Measurements from ENCODE around the gene OSBPL6. TPM values are rescaled to one million over a fixed set of nuclear protein-coding genes. Genes with fewer than 3 reads are reported as not detected.

Gene OSBPL6
- total and polyA plus RNA-seq, 2 of the 13 experiments (the other 11 are each of a cell fraction or from before 2014, with no cell fraction given), result 0.03 to 0.11 TPM

DNA sequence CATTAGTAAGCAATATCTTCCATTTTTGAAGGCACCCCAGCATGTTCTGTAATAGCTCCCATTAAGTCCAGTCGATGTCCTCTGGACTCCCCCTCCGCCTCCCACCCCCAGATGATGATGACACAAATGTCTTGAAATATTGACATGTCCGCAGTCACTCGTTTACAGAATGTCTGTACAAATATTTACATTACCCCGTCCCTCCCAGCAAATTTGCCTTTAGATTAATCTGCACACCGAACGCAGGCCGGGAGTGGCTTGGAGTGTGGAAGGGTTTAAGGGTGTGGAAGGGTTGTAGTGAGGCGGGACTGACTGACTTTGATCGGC lies 853 bp upstream of the OSBPL6 start (continued):
- no peak for TF ChIP-seq TCF12 (IDR thresholded peaks at IDR 0.05)
- peak; percentile 86 for TF ChIP-seq TCF12 (CRISPR knock-in tag; IDR thresholded peaks at IDR 0.05)
- TF ChIP-seq MTA3 (CRISPR knock-in tag; IDR thresholded peaks at IDR 0.05), result no peak
- TF ChIP-seq HIVEP1 (CRISPR knock-in tag; IDR thresholded peaks at IDR 0.05), result 0 out of 2 replicates have a peak, but pooled peaks have one; percentile 39
- TF ChIP-seq KAT8 (CRISPR knock-in tag; IDR thresholded peaks at IDR 0.05), result peak; percentile 62; the same call in 1 of the 2 replicates
- TF ChIP-seq FOXO1 (CRISPR knock-in tag; IDR thresholded peaks at IDR 0.05), result peak; percentile 66
- TF ChIP-seq SOX5 (CRISPR knock-in tag; IDR thresholded peaks at IDR 0.05; ENCODE audit: borderline replicate concordance), result peak; percentile 71; the same call in 1 of the 2 replicates
- TF ChIP-seq YEATS2 (CRISPR knock-in tag; IDR thresholded peaks at IDR 0.05; ENCODE audit: borderline replicate concordance), result no peak; the same call in 1 of the 2 replicates
- TF ChIP-seq, protein P1, sequence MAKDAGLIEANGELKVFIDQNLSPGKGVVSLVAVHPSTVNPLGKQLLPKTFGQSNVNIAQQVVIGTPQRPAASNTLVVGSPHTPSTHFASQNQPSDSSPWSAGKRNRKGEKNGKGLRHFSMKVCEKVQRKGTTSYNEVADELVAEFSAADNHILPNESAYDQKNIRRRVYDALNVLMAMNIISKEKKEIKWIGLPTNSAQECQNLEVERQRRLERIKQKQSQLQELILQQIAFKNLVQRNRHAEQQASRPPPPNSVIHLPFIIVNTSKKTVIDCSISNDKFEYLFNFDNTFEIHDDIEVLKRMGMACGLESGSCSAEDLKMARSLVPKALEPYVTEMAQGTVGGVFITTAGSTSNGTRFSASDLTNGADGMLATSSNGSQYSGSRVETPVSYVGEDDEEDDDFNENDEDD (CRISPR knock-in tag; IDR thresholded peaks at IDR 0.05; ENCODE audit: borderline replicate concordance), result no peak
- TF ChIP-seq KLF15 (CRISPR knock-in tag; IDR thresholded peaks at IDR 0.05; ENCODE audit: borderline replicate concordance), result no peak
- TF ChIP-seq ZNF83 (CRISPR knock-in tag; IDR thresholded peaks at IDR 0.05; ENCODE audit: borderline replicate concordance), result no peak
- no peak for TF ChIP-seq AGO1 (IDR thresholded peaks at IDR 0.05; ENCODE audit: low read depth, low read length, poor library complexity, severe bottlenecking)
- TF ChIP-seq, protein P2, sequence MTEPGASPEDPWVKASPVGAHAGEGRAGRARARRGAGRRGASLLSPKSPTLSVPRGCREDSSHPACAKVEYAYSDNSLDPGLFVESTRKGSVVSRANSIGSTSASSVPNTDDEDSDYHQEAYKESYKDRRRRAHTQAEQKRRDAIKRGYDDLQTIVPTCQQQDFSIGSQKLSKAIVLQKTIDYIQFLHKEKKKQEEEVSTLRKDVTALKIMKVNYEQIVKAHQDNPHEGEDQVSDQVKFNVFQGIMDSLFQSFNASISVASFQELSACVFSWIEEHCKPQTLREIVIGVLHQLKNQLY (CRISPR knock-in tag; IDR thresholded peaks at IDR 0.05), result peak; percentile 61; the same call in 1 of the 2 replicates
- TF ChIP-seq, protein P3, sequence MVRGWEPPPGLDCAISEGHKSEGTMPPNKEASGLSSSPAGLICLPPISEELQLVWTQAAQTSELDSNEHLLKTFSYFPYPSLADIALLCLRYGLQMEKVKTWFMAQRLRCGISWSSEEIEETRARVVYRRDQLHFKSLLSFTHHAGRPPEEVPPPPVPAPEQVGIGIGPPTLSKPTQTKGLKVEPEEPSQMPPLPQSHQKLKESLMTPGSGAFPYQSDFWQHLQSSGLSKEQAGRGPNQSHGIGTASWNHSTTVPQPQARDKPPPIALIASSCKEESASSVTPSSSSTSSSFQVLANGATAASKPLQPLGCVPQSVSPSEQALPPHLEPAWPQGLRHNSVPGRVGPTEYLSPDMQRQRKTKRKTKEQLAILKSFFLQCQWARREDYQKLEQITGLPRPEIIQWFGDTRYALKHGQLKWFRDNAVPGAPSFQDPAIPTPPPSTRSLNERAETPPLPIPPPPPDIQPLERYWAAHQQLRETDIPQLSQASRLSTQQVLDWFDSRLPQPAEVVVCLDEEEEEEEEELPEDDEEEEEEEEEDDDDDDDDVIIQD (CRISPR knock-in tag; IDR thresholded peaks at IDR 0.05; ENCODE audit: low read depth), result peak; percentile 32
- peak; percentile 98 for TF ChIP-seq ZNF317 (CRISPR knock-in tag; IDR thresholded peaks at IDR 0.05)
- peak; percentile 81 for TF ChIP-seq NCOA2 (CRISPR knock-in tag; IDR thresholded peaks at IDR 0.05)
- TF ChIP-seq, protein P4, sequence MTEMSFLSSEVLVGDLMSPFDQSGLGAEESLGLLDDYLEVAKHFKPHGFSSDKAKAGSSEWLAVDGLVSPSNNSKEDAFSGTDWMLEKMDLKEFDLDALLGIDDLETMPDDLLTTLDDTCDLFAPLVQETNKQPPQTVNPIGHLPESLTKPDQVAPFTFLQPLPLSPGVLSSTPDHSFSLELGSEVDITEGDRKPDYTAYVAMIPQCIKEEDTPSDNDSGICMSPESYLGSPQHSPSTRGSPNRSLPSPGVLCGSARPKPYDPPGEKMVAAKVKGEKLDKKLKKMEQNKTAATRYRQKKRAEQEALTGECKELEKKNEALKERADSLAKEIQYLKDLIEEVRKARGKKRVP (CRISPR knock-in tag; IDR thresholded peaks at IDR 0.05), result peak in 1 of 2 experiments; percentile 94; a peak in 2 of 4 replicates
- TF ChIP-seq, protein P5, sequence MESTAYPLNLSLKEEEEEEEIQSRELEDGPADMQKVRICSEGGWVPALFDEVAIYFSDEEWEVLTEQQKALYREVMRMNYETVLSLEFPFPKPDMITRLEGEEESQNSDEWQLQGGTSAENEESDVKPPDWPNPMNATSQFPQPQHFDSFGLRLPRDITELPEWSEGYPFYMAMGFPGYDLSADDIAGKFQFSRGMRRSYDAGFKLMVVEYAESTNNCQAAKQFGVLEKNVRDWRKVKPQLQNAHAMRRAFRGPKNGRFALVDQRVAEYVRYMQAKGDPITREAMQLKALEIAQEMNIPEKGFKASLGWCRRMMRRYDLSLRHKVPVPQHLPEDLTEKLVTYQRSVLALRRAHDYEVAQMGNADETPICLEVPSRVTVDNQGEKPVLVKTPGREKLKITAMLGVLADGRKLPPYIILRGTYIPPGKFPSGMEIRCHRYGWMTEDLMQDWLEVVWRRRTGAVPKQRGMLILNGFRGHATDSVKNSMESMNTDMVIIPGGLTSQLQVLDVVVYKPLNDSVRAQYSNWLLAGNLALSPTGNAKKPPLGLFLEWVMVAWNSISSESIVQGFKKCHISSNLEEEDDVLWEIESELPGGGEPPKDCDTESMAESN (CRISPR knock-in tag; conservative IDR thresholded peaks at IDR 0.05), result no peak
- peak; percentile 83 for TF ChIP-seq ONECUT2 (CRISPR knock-in tag; IDR thresholded peaks at IDR 0.05)
- TF ChIP-seq, protein P6, sequence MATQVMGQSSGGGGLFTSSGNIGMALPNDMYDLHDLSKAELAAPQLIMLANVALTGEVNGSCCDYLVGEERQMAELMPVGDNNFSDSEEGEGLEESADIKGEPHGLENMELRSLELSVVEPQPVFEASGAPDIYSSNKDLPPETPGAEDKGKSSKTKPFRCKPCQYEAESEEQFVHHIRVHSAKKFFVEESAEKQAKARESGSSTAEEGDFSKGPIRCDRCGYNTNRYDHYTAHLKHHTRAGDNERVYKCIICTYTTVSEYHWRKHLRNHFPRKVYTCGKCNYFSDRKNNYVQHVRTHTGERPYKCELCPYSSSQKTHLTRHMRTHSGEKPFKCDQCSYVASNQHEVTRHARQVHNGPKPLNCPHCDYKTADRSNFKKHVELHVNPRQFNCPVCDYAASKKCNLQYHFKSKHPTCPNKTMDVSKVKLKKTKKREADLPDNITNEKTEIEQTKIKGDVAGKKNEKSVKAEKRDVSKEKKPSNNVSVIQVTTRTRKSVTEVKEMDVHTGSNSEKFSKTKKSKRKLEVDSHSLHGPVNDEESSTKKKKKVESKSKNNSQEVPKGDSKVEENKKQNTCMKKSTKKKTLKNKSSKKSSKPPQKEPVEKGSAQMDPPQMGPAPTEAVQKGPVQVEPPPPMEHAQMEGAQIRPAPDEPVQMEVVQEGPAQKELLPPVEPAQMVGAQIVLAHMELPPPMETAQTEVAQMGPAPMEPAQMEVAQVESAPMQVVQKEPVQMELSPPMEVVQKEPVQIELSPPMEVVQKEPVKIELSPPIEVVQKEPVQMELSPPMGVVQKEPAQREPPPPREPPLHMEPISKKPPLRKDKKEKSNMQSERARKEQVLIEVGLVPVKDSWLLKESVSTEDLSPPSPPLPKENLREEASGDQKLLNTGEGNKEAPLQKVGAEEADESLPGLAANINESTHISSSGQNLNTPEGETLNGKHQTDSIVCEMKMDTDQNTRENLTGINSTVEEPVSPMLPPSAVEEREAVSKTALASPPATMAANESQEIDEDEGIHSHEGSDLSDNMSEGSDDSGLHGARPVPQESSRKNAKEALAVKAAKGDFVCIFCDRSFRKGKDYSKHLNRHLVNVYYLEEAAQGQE (IDR thresholded peaks at IDR 0.05; ENCODE audit: borderline replicate concordance in 1 of 2, low read depth in 1 of 2, low read length in 2 of 2), result peak in 1 of 2 experiments; percentile 81; a peak in 2 of 4 replicates
- peak; percentile 87 for TF ChIP-seq FOSL2 (CRISPR knock-in tag; IDR thresholded peaks at IDR 0.05)
